Hepatocyte (in vitro differentiated cells): ENCODE data around the gene MARK3. TPM values are rescaled to one million over a fixed set of nuclear protein-coding genes. Genes with fewer than 3 reads are reported as not detected.

Experiments
- DNase-seq: peaks from one replicate; pipeline ENCODE4 v3.0.0-alpha.2; 2016; ENCODE audit warnings: low spot score
- H2AFZ ChIP-seq: fragments of 200-600 bp; sonication (generic); 2 replicates; pipeline ENCODE4 v1.6.0; 2016; ENCODE audit warnings: antibody characterized with exemption, mild to moderate bottlenecking
- H3K27ac ChIP-seq: fragments of 200-600 bp; sonication (generic); 2 replicates; pipeline ENCODE4 v1.5.1; 2016; ENCODE audit warnings: mild to moderate bottlenecking
- H3K27me3 ChIP-seq: fragments of 200-600 bp; sonication (generic); 2 replicates; pipeline ENCODE4 v1.6.1; 2016
- H3K36me3 ChIP-seq: fragments of 200-600 bp; sonication (generic); replicated peaks from 2 replicates; pipeline ENCODE4 v1.5.1; 2016; ENCODE audit warnings: low read depth; ENCODE audit not compliant: insufficient read depth
- H3K4me1 ChIP-seq: fragments of 200-600 bp; sonication (generic); 2 replicates; pipeline ENCODE4 v1.5.1; 2016; ENCODE audit warnings: mild to moderate bottlenecking, moderate library complexity; ENCODE audit not compliant: insufficient read depth
- H3K4me2 ChIP-seq: fragments of 200-600 bp; sonication (generic); 2 replicates; pipeline ENCODE4 v1.6.0; 2016
- H3K4me3 ChIP-seq: fragments of 200-600 bp; sonication (generic); 2 replicates; pipeline ENCODE4 v1.5.1; 2016; ENCODE audit warnings: mild to moderate bottlenecking
- H3K79me2 ChIP-seq: fragments of 200-600 bp; sonication (generic); 2 replicates; pipeline ENCODE4 v1.6.0; 2017; ENCODE audit warnings: mild to moderate bottlenecking
- H3K9me2 ChIP-seq: fragments of 200-600 bp; sonication (generic); replicated peaks from 2 replicates; pipeline ENCODE4 v1.6.0; 2017; ENCODE audit warnings: mild to moderate bottlenecking; ENCODE audit not compliant: insufficient read depth
- H3K9me3 ChIP-seq: fragments of 200-600 bp; sonication (generic); 2 replicates; pipeline ENCODE4 v1.5.1; 2016; ENCODE audit warnings: low read depth, mild to moderate bottlenecking
- H4K20me1 ChIP-seq: fragments of 200-600 bp; sonication (generic); 2 replicates; pipeline ENCODE4 v1.6.0; 2016; ENCODE audit warnings: mild to moderate bottlenecking; ENCODE audit not compliant: insufficient read depth, poor library complexity, severe bottlenecking
- EZH2 ChIP-seq: fragments of 200-600 bp; sonication (generic); IDR thresholded peaks from 2 replicates; pipeline ENCODE4 v1.6.1; 2016; ENCODE audit warnings: antibody characterized with exemption, mild to moderate bottlenecking, borderline replicate concordance
- EZH2phosphoT487 ChIP-seq: fragments of 200-600 bp; sonication (generic); IDR thresholded peaks from one replicate; pipeline ENCODE4 v1.6.1; 2018; ENCODE audit warnings: antibody characterized with exemption, mild to moderate bottlenecking, low read depth, moderate library complexity; ENCODE audit not compliant: unreplicated experiment, severe bottlenecking
- WGBS: methylation state at CpG from one replicate; pipeline ENCODE4 v1.1.6; 2016; ENCODE audit warnings: low lambda C conversion rate; ENCODE audit errors: missing lambda C conversion rate; 5-methylcytosine and 5-hydroxymethylcytosine counted together
- polyA plus RNA-seq: library from polyadenylated mRNA; unstranded; fragments of >200 nt; fragmentation: Nextera tagmentation; extraction: Ambion mirVana; gene quantifications from 2 replicates; pipeline ENCODE4 v1.2.1, GENCODE V29; 2016
- total RNA-seq: library from RNA; depleted of rRNA; stranded (reverse); fragments of >200 nt; gene quantifications from 2 replicates; pipeline ENCODE4 v1.2.3, GENCODE V29; 2014
- TF ChIP-seq, protein P1 (sequence below): fragments of 200-600 bp; sonication (generic); IDR thresholded peaks from 2 replicates; pipeline ENCODE4 v1.5.1; 2016; ENCODE audit warnings: antibody characterized with exemption, mild to moderate bottlenecking; ENCODE audit not compliant: poor library complexity

MARK3 gene
- total and polyA plus RNA-seq, 2 experiments from 2014 or later, result 56.3 to 71.7 TPM

GRCh38 chr14:103460415-103460814 lies 75.2 kb downstream of the MARK3 start:
- 91% methylated on average over 1 of the region's 1 CpG for WGBS
- no peaks in the 10 kb centered on the region for H3K4me1 ChIP-seq
- H3K4me2 ChIP-seq, result no peak overlapping the region
- H2AFZ ChIP-seq, result no peak overlapping the region
- H3K36me3 ChIP-seq, result no peaks in the 10 kb centered on the region
- no peak overlapping the region for H3K27ac ChIP-seq
- no peaks in the 10 kb centered on the region for H3K27me3 ChIP-seq
- DNase-seq, result no peak
- peaks cover 31% of the 10 kb centered on the region for H3K79me2 ChIP-seq
- H3K4me3 ChIP-seq, result no peak overlapping the region
- TF ChIP-seq, protein P1, sequence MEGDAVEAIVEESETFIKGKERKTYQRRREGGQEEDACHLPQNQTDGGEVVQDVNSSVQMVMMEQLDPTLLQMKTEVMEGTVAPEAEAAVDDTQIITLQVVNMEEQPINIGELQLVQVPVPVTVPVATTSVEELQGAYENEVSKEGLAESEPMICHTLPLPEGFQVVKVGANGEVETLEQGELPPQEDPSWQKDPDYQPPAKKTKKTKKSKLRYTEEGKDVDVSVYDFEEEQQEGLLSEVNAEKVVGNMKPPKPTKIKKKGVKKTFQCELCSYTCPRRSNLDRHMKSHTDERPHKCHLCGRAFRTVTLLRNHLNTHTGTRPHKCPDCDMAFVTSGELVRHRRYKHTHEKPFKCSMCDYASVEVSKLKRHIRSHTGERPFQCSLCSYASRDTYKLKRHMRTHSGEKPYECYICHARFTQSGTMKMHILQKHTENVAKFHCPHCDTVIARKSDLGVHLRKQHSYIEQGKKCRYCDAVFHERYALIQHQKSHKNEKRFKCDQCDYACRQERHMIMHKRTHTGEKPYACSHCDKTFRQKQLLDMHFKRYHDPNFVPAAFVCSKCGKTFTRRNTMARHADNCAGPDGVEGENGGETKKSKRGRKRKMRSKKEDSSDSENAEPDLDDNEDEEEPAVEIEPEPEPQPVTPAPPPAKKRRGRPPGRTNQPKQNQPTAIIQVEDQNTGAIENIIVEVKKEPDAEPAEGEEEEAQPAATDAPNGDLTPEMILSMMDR, result no peak
- TF ChIP-seq EZH2, result no peak
- no peak for TF ChIP-seq EZH2phosphoT487
- no peaks in the 10 kb centered on the region for H4K20me1 ChIP-seq
- no peaks in the 10 kb centered on the region for H3K9me3 ChIP-seq
- H3K9me2 ChIP-seq, result no peaks in the 10 kb centered on the region

GRCh38 chr14:103463149-103463548 lies 77.9 kb downstream of the MARK3 start:
- H4K20me1 ChIP-seq, result no peaks in the 10 kb centered on the region
- peaks cover 19% of the 10 kb centered on the region for H3K79me2 ChIP-seq
- TF ChIP-seq, protein P1, result no peak
- no peak for TF ChIP-seq EZH2phosphoT487
- TF ChIP-seq EZH2, result no peak
- no peak overlapping the region for H3K4me2 ChIP-seq
- no peaks in the 10 kb centered on the region for H3K4me1 ChIP-seq
- no peak overlapping the region for H3K27ac ChIP-seq
- no peaks in the 10 kb centered on the region for H3K9me2 ChIP-seq
- DNase-seq, result no peak
- no peak overlapping the region for H2AFZ ChIP-seq
- no peaks in the 10 kb centered on the region for H3K27me3 ChIP-seq
- no peak overlapping the region for H3K4me3 ChIP-seq
- 72% methylated on average over 4 of the region's 4 CpGs for WGBS
- no peaks in the 10 kb centered on the region for H3K9me3 ChIP-seq
- H3K36me3 ChIP-seq, result no peaks in the 10 kb centered on the region

DNA sequence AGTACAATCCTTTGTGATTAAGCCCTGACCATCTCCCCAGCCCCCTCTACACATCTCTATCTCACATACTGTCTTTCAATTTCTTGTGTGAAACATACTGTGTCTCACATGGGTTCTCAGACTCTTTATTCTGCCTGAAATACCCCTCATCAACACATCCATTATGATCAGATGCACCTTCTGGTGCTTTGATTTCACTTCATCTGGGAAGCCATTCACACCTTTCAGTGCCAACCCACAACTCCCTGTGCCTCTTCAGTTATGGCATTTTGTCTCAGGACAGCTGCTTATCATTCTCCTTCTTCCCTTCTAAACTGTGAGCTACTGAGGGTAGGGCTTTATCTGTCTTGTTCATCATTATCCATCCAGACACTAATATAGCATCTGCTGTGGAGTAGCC lies 78.6 kb downstream of the MARK3 start:
- H3K9me3 ChIP-seq, result no peaks in the 10 kb centered on the region
- no peak overlapping the region for H2AFZ ChIP-seq
- TF ChIP-seq, protein P1, result no peak
- no peak for TF ChIP-seq EZH2phosphoT487
- TF ChIP-seq EZH2, result no peak
- no peaks in the 10 kb centered on the region for H3K4me1 ChIP-seq
- H3K27ac ChIP-seq, result no peak overlapping the region
- H4K20me1 ChIP-seq, result no peaks in the 10 kb centered on the region
- no peaks in the 10 kb centered on the region for H3K9me2 ChIP-seq
- H3K4me2 ChIP-seq, result no peak overlapping the region
- peaks cover 16% of the 10 kb centered on the region for H3K79me2 ChIP-seq
- no peaks in the 10 kb centered on the region for H3K27me3 ChIP-seq
- no peak for DNase-seq
- H3K36me3 ChIP-seq, result no peaks in the 10 kb centered on the region
- H3K4me3 ChIP-seq, result no peak overlapping the region

GRCh38 chr14:103472939-103473338 lies 87.7 kb downstream of the MARK3 start:
- no peak overlapping the region for H3K4me2 ChIP-seq
- H3K36me3 ChIP-seq, result peaks cover 2% of the 10 kb centered on the region
- no peak for TF ChIP-seq EZH2
- H3K79me2 ChIP-seq, result no peaks in the 10 kb centered on the region
- WGBS, result 94% methylated on average over 5 of the region's 5 CpGs
- H4K20me1 ChIP-seq, result no peaks in the 10 kb centered on the region
- no peak for DNase-seq
- H3K4me3 ChIP-seq, result no peak overlapping the region
- H3K27me3 ChIP-seq, result no peaks in the 10 kb centered on the region
- no peak overlapping the region for H2AFZ ChIP-seq
- H3K27ac ChIP-seq, result no peak overlapping the region
- H3K9me2 ChIP-seq, result no peaks in the 10 kb centered on the region
- no peaks in the 10 kb centered on the region for H3K9me3 ChIP-seq
- H3K4me1 ChIP-seq, result no peaks in the 10 kb centered on the region
